Measurements from ENCODE around the gene RAB6A.
"Not testable (repeated sequence)": the region's sequence is repeated elsewhere in the genome, so short reads cannot be mapped to it uniquely, and the experiment has no call there.

- not testable (repeated sequence) for TF ChIP-seq EP300, CTCF (IDR thresholded peaks at IDR 0.05)
These were observed 24.9 kb downstream of the RAB6A start for GRCh38 chr11:73735959-73736358.
